Vagina (tissue), 2 donors: ENCODE results near the gene NUP93.

Experiments used
- POLR2A ChIP-seq, 2 donors: fragments of 450-650 bp; IDR thresholded peaks; one replicate each; pipeline ENCODE4 v1.6.1; 2017; ENCODE audit warnings: antibody characterized with exemption in 2 of 2, mild to moderate bottlenecking in 2 of 2, moderate library complexity in 2 of 2
- POLR2AphosphoS5 ChIP-seq, 2 donors: sonication (generic); formaldehyde crosslinking; IDR thresholded peaks; one replicate each; pipeline ENCODE4 v1.9.0; 2017; ENCODE audit warnings: antibody characterized with exemption in 2 of 2, mild to moderate bottlenecking in 2 of 2, low read depth in 1 of 2; ENCODE audit not compliant: insufficient read depth in 1 of 2
- TF ChIP-seq, protein P1 (sequence below), 3 experiments: fragments of 450-650 bp in 2 of 3; fragments of 200-600 bp in 1 of 3; sonication (generic) in 1 of 3; IDR thresholded peaks; one replicate each; pipeline ENCODE4 v1.5.1; 2017 to 2019; ENCODE audit warnings: antibody characterized with exemption in 3 of 3, mild to moderate bottlenecking in 2 of 3, moderate library complexity in 2 of 3

- no peak for TF ChIP-seq POLR2A (IDR thresholded peaks at IDR 0.05)
- no peak for TF ChIP-seq POLR2AphosphoS5 (IDR thresholded peaks at IDR 0.05; ENCODE audit: insufficient read depth in 1 of 2, low read depth in 1 of 2)
- TF ChIP-seq, protein P1, sequence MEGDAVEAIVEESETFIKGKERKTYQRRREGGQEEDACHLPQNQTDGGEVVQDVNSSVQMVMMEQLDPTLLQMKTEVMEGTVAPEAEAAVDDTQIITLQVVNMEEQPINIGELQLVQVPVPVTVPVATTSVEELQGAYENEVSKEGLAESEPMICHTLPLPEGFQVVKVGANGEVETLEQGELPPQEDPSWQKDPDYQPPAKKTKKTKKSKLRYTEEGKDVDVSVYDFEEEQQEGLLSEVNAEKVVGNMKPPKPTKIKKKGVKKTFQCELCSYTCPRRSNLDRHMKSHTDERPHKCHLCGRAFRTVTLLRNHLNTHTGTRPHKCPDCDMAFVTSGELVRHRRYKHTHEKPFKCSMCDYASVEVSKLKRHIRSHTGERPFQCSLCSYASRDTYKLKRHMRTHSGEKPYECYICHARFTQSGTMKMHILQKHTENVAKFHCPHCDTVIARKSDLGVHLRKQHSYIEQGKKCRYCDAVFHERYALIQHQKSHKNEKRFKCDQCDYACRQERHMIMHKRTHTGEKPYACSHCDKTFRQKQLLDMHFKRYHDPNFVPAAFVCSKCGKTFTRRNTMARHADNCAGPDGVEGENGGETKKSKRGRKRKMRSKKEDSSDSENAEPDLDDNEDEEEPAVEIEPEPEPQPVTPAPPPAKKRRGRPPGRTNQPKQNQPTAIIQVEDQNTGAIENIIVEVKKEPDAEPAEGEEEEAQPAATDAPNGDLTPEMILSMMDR (IDR thresholded peaks at IDR 0.05) = no peak
These were observed 11.5 kb downstream of the NUP93 start for GRCh38 chr16:56741399-56741798.
